HG03280 (cell line): ENCODE results near the gene DUSP7.

ENCODE experiments used
- ATAC-seq: cut with Tn5 transposase; IDR thresholded peaks from one replicate; pipeline ENCODE4 v1.9.1; 2021; ENCODE audit warnings: mild to moderate bottlenecking, moderate library complexity; ENCODE audit not compliant: unreplicated experiment

Gene DUSP7

DNA sequence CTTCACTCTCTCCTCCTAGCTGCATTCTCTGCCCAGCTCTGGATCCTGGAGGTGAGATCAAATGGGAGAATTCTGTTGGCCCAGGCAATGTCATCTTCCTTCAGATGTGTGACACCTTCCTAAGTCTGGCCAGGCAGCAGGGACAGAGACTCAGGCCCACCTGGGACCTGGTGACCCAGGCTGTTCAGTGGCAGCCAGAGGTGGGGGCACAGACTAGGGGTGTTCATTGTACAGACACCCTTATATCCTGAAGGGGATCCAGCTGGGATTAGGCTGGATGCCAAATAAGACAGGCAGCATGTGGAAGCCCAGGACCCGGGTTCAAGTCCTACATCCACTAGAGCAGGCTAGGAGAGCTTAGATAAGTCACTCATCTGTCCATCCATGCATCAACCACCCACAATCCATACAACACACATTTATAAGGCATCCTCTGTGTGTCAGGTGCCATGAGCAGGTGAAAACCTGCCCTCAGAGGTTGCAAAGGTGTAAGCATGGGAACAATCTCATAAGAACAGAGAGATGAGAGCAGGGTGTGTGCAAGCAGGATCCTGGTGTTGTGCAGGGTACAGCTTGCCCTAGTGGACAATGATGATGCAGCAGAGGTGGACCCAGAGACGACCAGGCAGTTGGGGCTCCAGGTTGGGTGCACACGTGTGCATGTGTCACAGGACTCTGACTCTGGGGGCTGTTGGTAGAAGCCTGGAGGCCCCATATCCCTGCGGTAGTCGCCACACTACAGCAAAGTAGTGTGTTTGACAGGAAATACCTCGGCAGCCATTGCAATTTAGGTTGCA, 42.4 kb downstream of the DUSP7 start:
- no peak for ATAC-seq

DNA sequence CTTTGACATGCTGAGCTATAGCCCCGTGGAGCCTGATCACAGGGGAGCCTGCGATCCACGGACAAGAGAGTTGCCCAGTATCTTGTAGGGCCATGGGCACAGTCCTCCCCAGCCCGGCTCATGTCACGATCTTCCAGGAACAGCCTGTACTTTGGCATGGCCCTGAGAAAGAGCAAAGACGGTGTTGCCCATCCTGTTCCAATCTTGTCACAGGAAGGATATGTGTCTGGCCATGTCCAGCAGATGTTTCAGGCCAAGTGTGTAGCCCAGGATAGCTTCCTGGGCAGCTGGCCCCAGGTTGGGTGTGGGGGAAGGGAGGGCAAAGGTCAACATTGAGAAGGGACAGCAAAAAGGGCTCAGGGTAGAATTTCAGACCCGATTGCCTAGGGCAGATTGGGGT, 43.7 kb downstream of the DUSP7 start:
- no peak for ATAC-seq

DNA sequence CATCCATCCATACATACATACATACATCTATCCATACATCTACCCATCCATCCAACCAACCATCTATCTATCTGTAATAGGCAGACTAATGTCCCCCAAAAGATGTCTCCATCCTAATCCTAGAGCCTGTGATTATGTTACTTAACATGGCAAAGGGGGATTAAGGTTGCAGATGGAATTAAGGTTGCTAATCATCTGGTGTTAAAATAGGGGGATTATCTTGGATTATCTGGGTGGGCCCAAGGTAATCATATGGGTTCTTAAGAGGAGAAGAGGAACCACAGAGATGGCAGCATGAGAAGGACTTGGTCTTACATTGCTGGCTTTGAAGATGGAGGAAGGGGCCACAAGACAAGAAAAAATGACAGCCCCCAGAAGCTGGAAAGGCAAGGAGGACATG, 45.9 kb downstream of the DUSP7 start:
- ATAC-seq, result no peak

DNA sequence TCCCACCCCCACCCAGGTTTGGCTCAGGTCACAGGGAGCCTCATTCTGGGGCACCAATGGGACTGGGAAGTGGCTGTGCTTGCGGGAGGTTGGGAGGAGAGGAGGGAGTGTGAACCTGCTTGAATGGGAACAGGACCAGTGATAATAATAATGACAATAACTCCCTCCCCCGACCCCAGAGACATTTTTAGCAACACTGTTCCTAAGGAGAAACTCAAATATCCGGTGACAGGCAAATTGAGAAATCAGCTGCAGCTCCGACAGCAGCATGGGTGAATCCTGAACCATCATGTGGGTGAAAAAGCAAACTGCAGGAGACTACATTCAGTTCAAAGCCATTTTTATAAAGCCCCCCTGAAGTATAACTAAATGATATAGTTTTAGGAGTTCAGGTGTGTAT, 49.1 kb downstream of the DUSP7 start:
- no peak for ATAC-seq

DNA sequence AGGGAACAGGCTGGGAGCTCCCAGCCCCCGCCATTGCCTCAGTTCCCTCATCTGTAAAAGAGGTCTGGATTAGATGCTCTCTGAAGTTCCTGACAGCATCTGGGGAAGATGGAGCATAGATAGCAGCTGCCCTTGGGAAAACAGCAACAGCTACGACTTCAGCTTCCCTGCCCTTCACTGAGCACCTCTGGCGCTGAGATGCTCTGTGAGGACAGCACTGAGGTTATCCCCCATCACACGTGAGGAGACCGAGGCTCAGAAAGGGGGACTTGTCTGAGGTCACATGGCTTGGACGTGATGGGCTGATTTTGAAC, 49.6 kb downstream of the DUSP7 start:
- ATAC-seq, result no peak

DNA sequence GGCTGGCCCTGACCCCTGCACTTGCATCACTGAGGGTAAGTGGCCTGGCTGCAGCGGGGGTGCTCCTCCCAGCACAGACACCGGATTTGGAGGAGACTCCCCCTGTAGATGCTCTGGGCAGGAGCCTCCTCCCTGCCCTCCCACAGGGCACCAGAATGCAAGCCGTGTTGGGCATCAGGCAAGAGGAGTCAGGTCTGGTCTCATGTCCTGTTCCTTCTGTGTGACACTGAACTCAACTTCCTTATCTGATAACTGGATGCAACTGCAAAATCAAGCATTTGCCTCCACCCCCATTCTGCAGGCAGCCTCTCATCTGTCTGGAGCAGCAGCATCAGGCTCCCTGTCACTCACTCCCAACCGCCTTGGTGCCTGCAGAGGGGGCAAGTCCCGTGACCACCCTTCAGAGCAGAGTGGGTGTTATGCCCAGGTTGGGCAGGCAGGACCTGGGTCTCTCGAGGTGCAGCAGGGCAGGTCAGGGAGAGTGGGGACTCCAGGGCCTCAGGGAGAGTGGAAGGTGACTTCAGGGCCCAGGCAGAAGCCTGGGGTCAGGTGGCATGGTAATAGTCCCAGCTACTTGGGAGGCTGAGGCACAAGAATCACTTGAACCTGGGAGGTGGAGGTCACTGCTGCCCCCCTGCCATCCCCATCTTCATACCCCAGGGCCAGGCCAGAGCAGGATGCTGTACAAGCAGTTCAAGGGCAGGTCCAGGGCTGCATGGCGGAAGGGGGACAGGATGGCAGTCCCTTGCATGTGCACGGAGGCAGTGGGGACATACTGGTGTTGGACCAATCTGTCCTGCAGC, 50.2 kb downstream of the DUSP7 start:
- no peak for ATAC-seq

DNA sequence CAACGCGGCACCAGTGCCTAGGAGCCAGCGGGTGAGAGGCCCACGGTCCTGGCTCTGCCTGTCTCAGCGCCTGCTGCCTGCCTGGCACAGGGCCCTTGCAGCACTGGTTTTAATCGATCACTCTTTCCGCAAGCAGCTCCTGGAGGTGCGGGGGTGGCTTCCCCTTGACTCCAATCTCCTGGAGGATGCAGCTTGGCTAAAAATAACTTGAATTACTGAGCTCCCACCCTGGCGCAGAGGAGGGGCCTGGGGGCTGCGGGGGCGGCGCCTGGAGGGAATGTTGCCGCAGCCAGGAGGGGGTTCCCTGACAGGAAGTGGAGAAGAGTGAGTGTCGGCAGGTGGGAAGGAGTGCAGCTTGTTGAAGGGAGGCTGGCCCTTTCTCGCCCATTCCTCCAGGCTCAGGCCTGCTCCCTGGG, 50.8 kb downstream of the DUSP7 start:
- ATAC-seq, result no peak

DNA sequence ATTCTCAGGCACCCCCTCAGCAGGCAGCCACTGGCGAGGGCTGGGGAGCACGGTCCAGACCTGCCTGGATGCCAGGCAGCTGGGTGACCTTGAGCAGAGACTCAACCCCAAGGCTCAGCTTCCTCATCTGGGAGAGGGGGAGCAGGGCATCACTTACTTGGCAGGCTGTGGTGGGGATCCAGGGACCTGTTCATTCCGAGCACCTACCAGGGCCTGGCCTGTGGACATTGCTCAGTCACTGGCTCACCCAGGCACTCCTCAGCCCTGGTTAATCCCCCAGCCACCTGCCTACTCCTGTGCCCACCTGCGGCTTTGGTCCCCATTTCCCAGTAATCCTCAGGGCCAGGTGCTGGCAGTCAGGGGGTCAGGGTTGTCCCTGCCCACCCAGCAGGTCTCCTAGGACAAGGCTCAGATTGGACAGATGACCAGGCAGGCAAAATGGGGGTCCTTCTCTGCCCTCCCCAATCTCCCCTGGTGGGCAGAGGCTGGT, 51.4 kb downstream of the DUSP7 start:
- no peak for ATAC-seq

DNA sequence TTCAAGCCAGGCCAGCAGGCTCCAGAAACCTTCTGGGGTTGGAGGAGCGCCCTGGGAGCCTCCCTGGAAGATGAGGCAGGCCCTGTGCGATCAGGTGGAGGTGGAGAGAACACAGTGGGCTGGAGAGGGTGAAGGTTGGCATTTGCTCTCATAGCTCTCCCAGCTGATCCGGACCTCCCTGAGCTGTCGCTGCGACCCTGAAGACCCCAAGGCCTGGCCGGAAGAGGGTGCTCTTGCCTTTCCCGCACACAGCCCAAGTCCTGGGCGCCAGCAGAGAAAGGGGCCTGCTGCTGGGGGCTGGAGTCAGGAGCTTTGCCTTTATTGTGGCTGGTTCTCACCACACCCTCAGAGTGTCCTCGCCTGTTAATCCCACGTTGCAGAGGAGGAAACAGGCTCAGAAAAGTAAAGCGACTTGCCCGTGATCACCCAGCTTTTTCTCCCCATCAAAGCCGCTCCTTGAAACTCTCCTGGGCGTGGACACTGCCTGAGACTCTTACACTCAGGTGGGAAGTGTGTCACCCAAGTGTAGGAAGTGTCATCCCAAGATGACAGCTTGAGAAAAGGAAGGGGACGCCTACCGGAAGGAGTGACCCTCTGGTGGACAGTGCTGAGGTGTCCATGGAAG, 52.1 kb downstream of the DUSP7 start:
- no peak for ATAC-seq

DNA sequence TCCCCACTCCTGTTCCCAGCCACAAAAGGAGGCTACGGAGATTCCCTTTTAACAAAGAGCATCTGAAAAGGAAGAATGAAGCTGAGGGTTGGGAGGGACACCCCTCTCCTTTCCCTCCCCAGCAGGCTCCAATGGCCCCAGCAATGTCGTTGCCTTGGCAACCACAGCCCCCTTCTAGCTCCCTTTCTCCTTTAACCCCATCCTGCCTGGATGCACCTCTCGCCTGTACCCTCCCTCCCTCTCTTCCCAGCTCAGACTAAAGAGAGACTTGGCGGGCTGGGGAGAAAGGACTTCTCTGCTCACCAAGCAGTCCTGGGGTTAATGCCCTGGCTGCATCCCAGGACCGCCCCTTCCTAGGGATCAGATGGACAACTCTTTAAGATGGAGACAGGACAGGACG, 53.6 kb downstream of the DUSP7 start:
- no peak for ATAC-seq

DNA sequence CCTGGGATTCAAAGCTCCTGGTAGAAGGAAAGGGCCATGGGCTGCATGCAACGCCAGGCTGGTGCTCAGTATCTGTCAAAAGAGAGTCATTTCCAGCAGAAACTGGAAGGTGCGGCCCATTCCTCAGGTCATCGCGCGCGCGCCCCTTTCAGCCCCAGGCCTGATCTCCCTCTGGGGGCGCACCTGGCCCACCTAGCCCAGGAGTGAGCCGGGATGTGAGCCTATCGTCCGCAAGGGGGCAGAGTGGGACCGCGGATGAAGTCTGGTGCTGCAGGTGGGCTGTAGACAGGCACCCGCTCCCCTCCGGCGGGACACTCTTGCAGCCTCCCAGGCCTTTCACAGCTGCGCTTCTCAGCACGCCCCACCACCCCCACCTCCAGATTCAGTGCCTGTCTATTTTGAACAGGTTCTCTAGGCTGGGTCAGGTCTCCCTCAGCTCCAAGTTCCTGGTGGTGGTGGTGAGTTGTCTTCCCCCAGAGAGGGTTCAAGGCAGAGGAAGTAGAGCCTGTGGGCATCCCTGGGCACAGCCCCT, 54.9 kb downstream of the DUSP7 start:
- ATAC-seq, result peak; percentile 79

DNA sequence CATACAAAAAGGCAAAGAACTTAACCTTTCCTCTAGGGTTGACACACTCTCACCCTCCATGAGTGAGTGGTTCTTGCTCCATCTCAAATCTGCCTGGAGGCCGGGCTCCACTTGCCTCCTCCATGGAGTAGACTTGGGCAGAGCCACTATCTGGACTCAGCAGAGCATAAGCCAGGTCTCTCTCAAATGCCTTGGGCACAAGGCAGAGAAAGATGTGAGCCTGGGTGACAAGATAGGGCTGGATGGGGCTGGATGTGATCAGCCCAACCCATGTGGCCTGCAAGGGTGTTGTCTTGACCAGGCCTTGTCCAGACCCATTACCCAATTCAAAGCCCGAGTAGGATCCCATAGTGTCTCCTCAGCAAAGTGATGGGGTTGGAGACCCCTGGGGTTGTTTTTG, 56.5 kb downstream of the DUSP7 start:
- no peak for ATAC-seq
